GM19452 (cell line): ENCODE measurements around the gene GTF3C1.
A peak's percentile ranks its signal among the peaks of the same experiment; 100 is the strongest.
"Not testable (repeated sequence)": the region's sequence is repeated elsewhere in the genome, so short reads cannot be mapped to it uniquely, and the experiment has no call there.

Experiments used
- ATAC-seq: cut with Tn5 transposase; IDR thresholded peaks from one replicate; pipeline ENCODE4 v1.9.1; 2021; ENCODE audit not compliant: unreplicated experiment

Gene GTF3C1

GRCh38 chr16:27549746-27550581 is at the start of gene GTF3C1, which contains the start of gene KATNIP:
Gene GTF3C1, minus strand, starts transcription at chr16:27549913. Its CDS starts 23 bp downstream, at chr16:27549890.
Gene KATNIP, plus strand, starts transcription at chr16:27550144. Its CDS starts 27 bp downstream, at chr16:27550171.
- ATAC-seq: peak; percentile 98

- ATAC-seq: no peak
Measured at GRCh38 chr16:27598931-27599565, 49.3 kb upstream of the GTF3C1 start.

GRCh38 chr16:27598220-27598619 is 48.5 kb upstream of the GTF3C1 start:
- ATAC-seq: no peak

GRCh38 chr16:27597361-27597760 is 47.6 kb upstream of the GTF3C1 start:
- no peak for ATAC-seq

- ATAC-seq: no peak
Measured at GRCh38 chr16:27596411-27596810, 46.7 kb upstream of the GTF3C1 start.

GRCh38 chr16:27595993-27596392 is 46.3 kb upstream of the GTF3C1 start:
- no peak for ATAC-seq

GRCh38 chr16:27595475-27595874 is 45.8 kb upstream of the GTF3C1 start:
- ATAC-seq: no peak

GRCh38 chr16:27591837-27592236 is 42.1 kb upstream of the GTF3C1 start:
- ATAC-seq: no peak

GRCh38 chr16:27588057-27588456 is 38.3 kb upstream of the GTF3C1 start:
- no peak for ATAC-seq

GRCh38 chr16:27586711-27587110 is 37.0 kb upstream of the GTF3C1 start:
- ATAC-seq: no peak

- ATAC-seq: no peak
Measured at GRCh38 chr16:27585200-27585599, 35.5 kb upstream of the GTF3C1 start.

GRCh38 chr16:27583634-27584033 is 33.9 kb upstream of the GTF3C1 start:
- ATAC-seq: no peak

- no peak for ATAC-seq
Measured at GRCh38 chr16:27582883-27583282, 33.2 kb upstream of the GTF3C1 start.

GRCh38 chr16:27579087-27579980 is 29.6 kb upstream of the GTF3C1 start:
- ATAC-seq: no peak

- ATAC-seq: no peak
Measured at GRCh38 chr16:27576729-27577128, 27.0 kb upstream of the GTF3C1 start.

GRCh38 chr16:27572711-27573110 is 23.0 kb upstream of the GTF3C1 start:
- ATAC-seq: no peak

GRCh38 chr16:27571433-27572326 is 22.0 kb upstream of the GTF3C1 start:
- ATAC-seq: no peak

GRCh38 chr16:27570986-27571385 is 21.3 kb upstream of the GTF3C1 start:
- ATAC-seq: not testable (repeated sequence)

- ATAC-seq: no peak
Measured at GRCh38 chr16:27568077-27568476, 18.4 kb upstream of the GTF3C1 start.

- no peak for ATAC-seq
Measured at GRCh38 chr16:27566417-27566816, 16.7 kb upstream of the GTF3C1 start.
